Right lobe of liver (tissue), 6 donors: ENCODE data around the gene OBSCN. TPM values are rescaled to one million over a fixed set of nuclear protein-coding genes. Genes with fewer than 3 reads are reported as not detected.

Experiments
- ATAC-seq, 4 donors: fragments of 200-7000 bp; cut with Tn5 transposase; one replicate each; pipeline ENCODE4 v1.9.1; 2020; ENCODE audit warnings: mild to moderate bottlenecking in 4 of 4, moderate library complexity in 4 of 4
- DNase-seq, 3 donors: peaks; one replicate each; pipeline ENCODE4 v3.0.0-alpha.2; 2020
- H3K27ac ChIP-seq, 3 donors: fragments of 200-600 bp; one replicate each; pipeline ENCODE4 v1.8.0; 2022
- H3K27me3 ChIP-seq, 2 donors: fragments of 200-600 bp; one replicate each; pipeline ENCODE4 v1.8.0; 2022
- H3K36me3 ChIP-seq, 4 donors: fragments of 200-600 bp; sonication (generic) in 1 of 4; one replicate each; pipeline versions ENCODE4 v1.5.1 to v1.8.0; 2017 to 2022; ENCODE audit warnings: control low read depth in 1 of 4
- H3K4me1 ChIP-seq, 4 donors: fragments of 200-600 bp; sonication (generic) in 1 of 4; one replicate each; pipeline versions ENCODE4 v1.5.1 to v1.8.0; 2017 to 2022; ENCODE audit warnings: control low read depth in 1 of 4
- H3K4me3 ChIP-seq, 3 donors: fragments of 200-600 bp; one replicate each; pipeline ENCODE4 v1.8.0; 2022
- H3K9me3 ChIP-seq, 4 donors: fragments of 200-600 bp; sonication (generic) in 1 of 4; one replicate each; pipeline versions ENCODE4 v1.5.1 to v1.8.0; 2017 to 2022; ENCODE audit warnings: control low read depth in 1 of 4
- POLR2A ChIP-seq: fragments of 450-650 bp; IDR thresholded peaks from one replicate; pipeline ENCODE4 v1.6.1; 2017; ENCODE audit warnings: antibody characterized with exemption, mild to moderate bottlenecking
- WGBS: methylation state at CpG from one replicate; pipeline ENCODE4 v1.1.6; 2018; ENCODE audit warnings: low coverage, low lambda C conversion rate; ENCODE audit not compliant: insufficient coverage; ENCODE audit errors: missing lambda C conversion rate; 5-methylcytosine and 5-hydroxymethylcytosine counted together
- intact Hi-C, 2 donors: fragments of 100-400 bp; cut with DNase I; formaldehyde crosslinking; loops; one replicate each; pipeline versions ENCODE4 v1.11.2 to v1.14.1; 2022
- total RNA-seq, 6 experiments: library from RNA; depleted of rRNA in 2 of 6; stranded (reverse); fragments of >200 nt in 2 of 6; fragmentation: NEBNext Ultra II Directional in 3 of 6; extraction: Animal tissue kit (Norgen Biotek cat#: 25700) in 3 of 6; gene quantifications; one replicate each; pipeline versions ENCODE4 v1.1.0 to v1.2.4, GENCODE V29; 2016 to 2023
- TF ChIP-seq, protein P1 (sequence below), 4 donors: fragments of 200-600 bp in 3 of 4; fragments of 450-650 bp in 1 of 4; IDR thresholded peaks; one replicate each; pipeline versions ENCODE4 v1.5.1 to v1.8.0; 2016 to 2022; ENCODE audit warnings: antibody characterized with exemption in 4 of 4, mild to moderate bottlenecking in 2 of 4
- donor health status: DM: no; HTN: yes; CAD: no.
- donor health status: DM: no; HTN: no; CAD: no.
- donor health status: DM: no; HTN: no; CAD: no.
- donor health status: DM: no; HTN: yes; CAD: no.
- donor health status: DM: no; HTN: yes; CAD: no.

Gene OBSCN
- total RNA-seq, 6 experiments from 2014 or later: 0.43 to 3.5 (median 2.0) TPM

- TF ChIP-seq, protein P1, sequence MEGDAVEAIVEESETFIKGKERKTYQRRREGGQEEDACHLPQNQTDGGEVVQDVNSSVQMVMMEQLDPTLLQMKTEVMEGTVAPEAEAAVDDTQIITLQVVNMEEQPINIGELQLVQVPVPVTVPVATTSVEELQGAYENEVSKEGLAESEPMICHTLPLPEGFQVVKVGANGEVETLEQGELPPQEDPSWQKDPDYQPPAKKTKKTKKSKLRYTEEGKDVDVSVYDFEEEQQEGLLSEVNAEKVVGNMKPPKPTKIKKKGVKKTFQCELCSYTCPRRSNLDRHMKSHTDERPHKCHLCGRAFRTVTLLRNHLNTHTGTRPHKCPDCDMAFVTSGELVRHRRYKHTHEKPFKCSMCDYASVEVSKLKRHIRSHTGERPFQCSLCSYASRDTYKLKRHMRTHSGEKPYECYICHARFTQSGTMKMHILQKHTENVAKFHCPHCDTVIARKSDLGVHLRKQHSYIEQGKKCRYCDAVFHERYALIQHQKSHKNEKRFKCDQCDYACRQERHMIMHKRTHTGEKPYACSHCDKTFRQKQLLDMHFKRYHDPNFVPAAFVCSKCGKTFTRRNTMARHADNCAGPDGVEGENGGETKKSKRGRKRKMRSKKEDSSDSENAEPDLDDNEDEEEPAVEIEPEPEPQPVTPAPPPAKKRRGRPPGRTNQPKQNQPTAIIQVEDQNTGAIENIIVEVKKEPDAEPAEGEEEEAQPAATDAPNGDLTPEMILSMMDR (IDR thresholded peaks at IDR 0.05): no peak
- TF ChIP-seq POLR2A: no peak
- Histone ChIP-seq H3K27me3 (no peaks in the 10 kb centered on the region), H3K27ac (no peak overlapping the region), H3K9me3 (no peaks in the 10 kb centered on the region), H3K36me3 (no peaks in the 10 kb centered on the region), H3K4me1 (no peaks in the 10 kb centered on the region), H3K4me3 (no peak overlapping the region)
- WGBS: 65% methylated on average over 5 of the region's 12 CpGs
- DNase-seq (peak in 2 of 3 donors; percentile 8 to 34), ATAC-seq (no peak)
- intact Hi-C loops: no loop called here
Observed at GRCh38 chr1:228364068-228364705, 156.3 kb downstream of the OBSCN start.

- no CpG with 5 or more reads among the region's 19 CpGs for WGBS
- TF ChIP-seq, protein P1 (IDR thresholded peaks at IDR 0.05): no peak
- no peak for TF ChIP-seq POLR2A
- Histone ChIP-seq H3K27ac (no peak overlapping the region), H3K4me1 (no peaks in the 10 kb centered on the region), H3K36me3 (no peaks in the 10 kb centered on the region), H3K4me3 (no peak overlapping the region), H3K9me3 (no peaks in the 10 kb centered on the region), H3K27me3 (no peaks in the 10 kb centered on the region)
- DNase-seq (peak in 1 of 3 donors; percentile 42), ATAC-seq (no peak)
- intact Hi-C loops: no loop called here
Observed at GRCh38 chr1:228364706-228365213, 156.9 kb downstream of the OBSCN start.

GRCh38 chr1:228365271-228366061 lies 157.6 kb downstream of the OBSCN start:
- Histone ChIP-seq H3K4me1 (no peaks in the 10 kb centered on the region), H3K36me3 (no peaks in the 10 kb centered on the region), H3K27me3 (no peaks in the 10 kb centered on the region), H3K9me3 (no peaks in the 10 kb centered on the region), H3K27ac (no peak overlapping the region), H3K4me3 (no peak overlapping the region)
- DNase-seq (peak in 1 of 3 donors; percentile 48), ATAC-seq (no peak)
- 80% methylated on average over 4 of the region's 20 CpGs for WGBS
- TF ChIP-seq POLR2A: no peak
- TF ChIP-seq, protein P1 (IDR thresholded peaks at IDR 0.05): no peak
- intact Hi-C loops: no loop called here

DNA sequence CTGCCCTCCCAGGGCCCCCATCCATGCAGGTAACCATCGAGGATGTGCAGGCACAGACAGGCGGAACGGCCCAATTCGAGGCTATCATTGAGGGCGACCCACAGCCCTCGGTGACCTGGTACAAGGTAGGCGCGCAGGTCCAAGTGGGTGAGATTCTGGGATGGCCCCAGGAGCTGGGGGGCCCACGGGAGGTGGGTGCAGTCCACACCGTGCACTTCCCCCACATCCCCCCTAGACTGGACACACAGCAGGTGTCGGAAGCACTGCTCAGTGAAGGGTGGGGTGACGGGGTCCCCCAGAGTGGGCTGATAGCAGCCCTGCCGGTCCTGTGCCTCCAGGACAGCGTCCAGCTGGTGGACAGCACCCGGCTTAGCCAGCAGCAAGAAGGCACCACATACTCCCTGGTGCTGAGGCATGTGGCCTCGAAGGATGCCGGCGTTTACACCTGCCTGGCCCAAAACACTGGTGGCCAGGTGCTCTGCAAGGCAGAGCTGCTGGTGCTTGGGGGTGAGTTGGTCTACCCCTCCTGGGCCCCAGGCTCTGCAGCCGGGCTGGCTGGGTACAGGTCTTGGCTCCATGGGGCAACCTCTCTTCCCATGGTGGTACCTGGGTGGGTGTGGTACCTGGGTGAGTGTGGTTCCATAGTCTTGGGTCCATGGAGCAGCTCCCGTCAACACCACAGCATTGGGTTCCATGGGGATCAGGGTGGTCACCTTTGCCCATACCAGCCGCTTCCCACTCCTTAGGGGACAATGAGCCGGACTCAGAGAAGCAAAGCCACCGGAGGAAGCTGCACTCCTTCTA lies 158.4 kb downstream of the OBSCN start:
- H3K9me3 ChIP-seq: no peaks in the 10 kb centered on the region
- TF ChIP-seq, protein P1 (IDR thresholded peaks at IDR 0.05): no peak
- TF ChIP-seq POLR2A: no peak
- WGBS: 60% methylated on average over 1 of the region's 23 CpGs
- ATAC-seq: no peak
- H3K27me3 ChIP-seq: no peaks in the 10 kb centered on the region
- H3K27ac ChIP-seq: no peak overlapping the region
- peak in 1 of 3 donors; percentile 38 for DNase-seq
- H3K4me3 ChIP-seq: no peak overlapping the region
- intact Hi-C loops: no loop called here
- no peaks in the 10 kb centered on the region for H3K36me3 ChIP-seq
- H3K4me1 ChIP-seq: no peaks in the 10 kb centered on the region
